ENCODE data around the gene NACC2.

The NACC2 gene

GRCh38 chr9:135990468-135991429 lies 104.3 kb downstream of the NACC2 start:
- Histone ChIP-seq H3K79me2 (ENCODE audit: insufficient read depth, low read depth) (no peaks in the 10 kb centered on the region), H4K20me1 (ENCODE audit: insufficient read depth) (no peaks in the 10 kb centered on the region), H3K36me3 (ENCODE audit: insufficient read depth) (no peaks in the 10 kb centered on the region), H2AFZ (ENCODE audit: low read depth) (no peak overlapping the region), H3K4me2 (no peak overlapping the region), H3K27me3 (ENCODE audit: insufficient read depth, low read depth) (peaks cover 73% of the 10 kb centered on the region), H3K4me3 (IDR thresholded peaks at IDR 0.05; ENCODE audit: insufficient read depth, low read depth, low read length) (no peak overlapping the region), H3K9ac (no peak overlapping the region), H3K4me1 (ENCODE audit: low read depth, poor library complexity, severe bottlenecking) (no peaks in the 10 kb centered on the region), H3K27ac (no peak overlapping the region)
- TF ChIP-seq CTCF (conservative IDR thresholded peaks at IDR 0.05; ENCODE audit: low read depth, low read length) = no peak

- H3K4me3 ChIP-seq (IDR thresholded peaks at IDR 0.05; ENCODE audit: insufficient read depth, low read depth, low read length) = no peak overlapping the region
- H3K36me3 ChIP-seq (ENCODE audit: insufficient read depth) = no peaks in the 10 kb centered on the region
- H3K9ac ChIP-seq = no peak overlapping the region
- no peak overlapping the region for H3K27ac ChIP-seq
- no peaks in the 10 kb centered on the region for H3K79me2 ChIP-seq (ENCODE audit: insufficient read depth, low read depth)
- TF ChIP-seq CTCF (conservative IDR thresholded peaks at IDR 0.05; ENCODE audit: low read depth, low read length) = no peak
- peaks cover 78% of the 10 kb centered on the region for H3K27me3 ChIP-seq (ENCODE audit: insufficient read depth, low read depth)
- no peaks in the 10 kb centered on the region for H3K4me1 ChIP-seq (ENCODE audit: low read depth, poor library complexity, severe bottlenecking)
- H3K4me2 ChIP-seq = no peak overlapping the region
- no peak overlapping the region for H2AFZ ChIP-seq (ENCODE audit: low read depth)
- H4K20me1 ChIP-seq (ENCODE audit: insufficient read depth) = no peaks in the 10 kb centered on the region
Observed at GRCh38 chr9:135989722-135990467, 105.2 kb downstream of the NACC2 start.

GRCh38 chr9:135989157-135989556 lies 105.9 kb downstream of the NACC2 start:
- no peak overlapping the region for H3K4me3 ChIP-seq (IDR thresholded peaks at IDR 0.05; ENCODE audit: insufficient read depth, low read depth, low read length)
- no peak overlapping the region for H3K4me2 ChIP-seq
- H3K36me3 ChIP-seq (ENCODE audit: insufficient read depth) = no peaks in the 10 kb centered on the region
- H3K27ac ChIP-seq = no peak overlapping the region
- no peaks in the 10 kb centered on the region for H3K79me2 ChIP-seq (ENCODE audit: insufficient read depth, low read depth)
- H3K9ac ChIP-seq = no peak overlapping the region
- no peak overlapping the region for H2AFZ ChIP-seq (ENCODE audit: low read depth)
- no peaks in the 10 kb centered on the region for H4K20me1 ChIP-seq (ENCODE audit: insufficient read depth)
- TF ChIP-seq CTCF (conservative IDR thresholded peaks at IDR 0.05; ENCODE audit: low read depth, low read length) = no peak
- H3K4me1 ChIP-seq (ENCODE audit: low read depth, poor library complexity, severe bottlenecking) = no peaks in the 10 kb centered on the region
- H3K27me3 ChIP-seq (ENCODE audit: insufficient read depth, low read depth) = peaks cover 80% of the 10 kb centered on the region

- H3K36me3 ChIP-seq (ENCODE audit: insufficient read depth) = no peaks in the 10 kb centered on the region
- no peak overlapping the region for H3K4me2 ChIP-seq
- H3K9ac ChIP-seq = no peak overlapping the region
- no peak overlapping the region for H3K4me3 ChIP-seq (IDR thresholded peaks at IDR 0.05; ENCODE audit: insufficient read depth, low read depth, low read length)
- no peak overlapping the region for H3K27ac ChIP-seq
- H4K20me1 ChIP-seq (ENCODE audit: insufficient read depth) = no peaks in the 10 kb centered on the region
- no peak for TF ChIP-seq CTCF (conservative IDR thresholded peaks at IDR 0.05; ENCODE audit: low read depth, low read length)
- peaks cover 84% of the 10 kb centered on the region for H3K27me3 ChIP-seq (ENCODE audit: insufficient read depth, low read depth)
- H3K4me1 ChIP-seq (ENCODE audit: low read depth, poor library complexity, severe bottlenecking) = no peaks in the 10 kb centered on the region
- no peaks in the 10 kb centered on the region for H3K79me2 ChIP-seq (ENCODE audit: insufficient read depth, low read depth)
- no peak overlapping the region for H2AFZ ChIP-seq (ENCODE audit: low read depth)
Observed at GRCh38 chr9:135988493-135988892, 106.6 kb downstream of the NACC2 start.

All from KMS-11 (cell line).